ENCODE results near the gene FBH1.
"Not testable (repeated sequence)": the region's sequence is repeated elsewhere in the genome, so short reads cannot be mapped to it uniquely, and the experiment has no call there.

Gene FBH1

GRCh38 chr10:5889624-5890451, at the start of gene FBH1, which contains the start of gene ANKRD16:
Gene FBH1 (plus strand): TSS chr10:5890243. CDS start chr10:5890346, 103 bp downstream.
Gene ANKRD16 (minus strand): TSS chr10:5889893. CDS start chr10:5889354, 539 bp downstream.
- peak; percentile 90 to 92 for DNase-seq

- no peak for DNase-seq
These were observed 49.4 kb upstream of the FBH1 start for GRCh38 chr10:5840314-5841307.

- DNase-seq: no peak
These were observed 48.1 kb upstream of the FBH1 start for GRCh38 chr10:5841965-5842364.

- DNase-seq: no peak
These were observed 46.2 kb upstream of the FBH1 start for GRCh38 chr10:5843686-5844344.

- DNase-seq: no peak
These were observed 45.5 kb upstream of the FBH1 start for GRCh38 chr10:5844345-5845055.

- DNase-seq: not testable (repeated sequence)
These were observed 43.4 kb upstream of the FBH1 start for GRCh38 chr10:5846667-5847066.

- DNase-seq: no peak
These were observed 35.9 kb upstream of the FBH1 start for GRCh38 chr10:5854131-5854475.

GRCh38 chr10:5855979-5856700, 33.9 kb upstream of the FBH1 start:
- no peak for DNase-seq

- no peak for DNase-seq
These were observed 33.4 kb upstream of the FBH1 start for GRCh38 chr10:5856701-5857004.

GRCh38 chr10:5858811-5859210, 31.2 kb upstream of the FBH1 start:
- DNase-seq: no peak

GRCh38 chr10:5860066-5860465, 30.0 kb upstream of the FBH1 start:
- DNase-seq: no peak

- no peak for DNase-seq
These were observed 27.6 kb upstream of the FBH1 start for GRCh38 chr10:5862360-5862961.

- DNase-seq: not testable (repeated sequence)
These were observed 26.9 kb upstream of the FBH1 start for GRCh38 chr10:5862981-5863685.

GRCh38 chr10:5866451-5867081, 23.5 kb upstream of the FBH1 start:
- DNase-seq: not testable (repeated sequence)

GRCh38 chr10:5867091-5867615, 22.9 kb upstream of the FBH1 start:
- DNase-seq: not testable (repeated sequence)

- not testable (repeated sequence) for DNase-seq
These were observed 21.7 kb upstream of the FBH1 start for GRCh38 chr10:5868383-5868782.

- DNase-seq: no peak
These were observed 20.9 kb upstream of the FBH1 start for GRCh38 chr10:5869156-5869555.

- no peak for DNase-seq
These were observed 18.4 kb upstream of the FBH1 start for GRCh38 chr10:5871596-5871995.

- DNase-seq: peak; percentile 26
These were observed 16.5 kb upstream of the FBH1 start for GRCh38 chr10:5873515-5873995.
